GM18499 (cell line): ENCODE measurements around the gene TOR1A.
"Not testable (repeated sequence)": the region's sequence is repeated elsewhere in the genome, so short reads cannot be mapped to it uniquely, and the experiment has no call there.

Experiments
- ATAC-seq: cut with Tn5 transposase; IDR thresholded peaks from one replicate; pipeline ENCODE4 v1.9.1; 2021; ENCODE audit warnings: moderate number of reproducible peaks; ENCODE audit not compliant: insufficient read depth, unreplicated experiment

The TOR1A gene

GRCh38 chr9:129826344-129826743 is 2.4 kb upstream of the TOR1A start:
- ATAC-seq = no peak

- ATAC-seq = no peak
These were observed 398 bp downstream of the TOR1A start for GRCh38 chr9:129823542-129823934.

- no peak for ATAC-seq
These were observed 916 bp downstream of the TOR1A start for GRCh38 chr9:129822898-129823541.

- no peak for ATAC-seq
These were observed 7.2 kb downstream of the TOR1A start for GRCh38 chr9:129816501-129817435.

GRCh38 chr9:129815278-129815677 is 8.7 kb downstream of the TOR1A start:
- no peak for ATAC-seq

GRCh38 chr9:129814432-129815223 is 9.3 kb downstream of the TOR1A start:
- no peak for ATAC-seq

GRCh38 chr9:129813661-129814060 is 10.3 kb downstream of the TOR1A start:
- no peak for ATAC-seq

- ATAC-seq = no peak
These were observed 11.6 kb downstream of the TOR1A start for GRCh38 chr9:129812385-129812784.

- ATAC-seq = no peak
These were observed 12.0 kb downstream of the TOR1A start for GRCh38 chr9:129811967-129812363.

- no peak for ATAC-seq
These were observed 13.1 kb downstream of the TOR1A start for GRCh38 chr9:129810788-129811187.

- ATAC-seq = no peak
These were observed 13.8 kb downstream of the TOR1A start for GRCh38 chr9:129810116-129810515.

- no peak for ATAC-seq
These were observed 14.6 kb downstream of the TOR1A start for GRCh38 chr9:129809346-129809745.

- no peak for ATAC-seq
These were observed 17.9 kb downstream of the TOR1A start for GRCh38 chr9:129806061-129806460.

- no peak for ATAC-seq
These were observed 20.3 kb downstream of the TOR1A start for GRCh38 chr9:129803676-129804060.

- peak; percentile 59 for ATAC-seq
These were observed 20.9 kb downstream of the TOR1A start, which contains the start of gene TOR1B for GRCh38 chr9:129802833-129803675. Gene TOR1B, plus strand, starts transcription at chr9:129803184. Its CDS starts 29 bp downstream, at chr9:129803213.

GRCh38 chr9:129801504-129801903 is 22.4 kb downstream of the TOR1A start:
- ATAC-seq = no peak

GRCh38 chr9:129798973-129799372 is 25.0 kb downstream of the TOR1A start:
- no peak for ATAC-seq

GRCh38 chr9:129796029-129796428 is 27.9 kb downstream of the TOR1A start:
- ATAC-seq = not testable (repeated sequence)

- no peak for ATAC-seq
These were observed 29.4 kb downstream of the TOR1A start for GRCh38 chr9:129794549-129794948.

- no peak for ATAC-seq
These were observed 37.5 kb downstream of the TOR1A start for GRCh38 chr9:129786481-129786880.
